Measurements from ENCODE around the gene PROB1. TPM values are rescaled to one million over a fixed set of nuclear protein-coding genes. Genes with fewer than 3 reads are reported as not detected.
A peak's percentile ranks its signal among the peaks of the same experiment; 100 is the strongest.

Gene PROB1
- total and polyA plus RNA-seq, 2 of the 13 experiments (the other 11 are each of a cell fraction or from before 2014, with no cell fraction given) = 0.69 to 1.1 TPM

DNA sequence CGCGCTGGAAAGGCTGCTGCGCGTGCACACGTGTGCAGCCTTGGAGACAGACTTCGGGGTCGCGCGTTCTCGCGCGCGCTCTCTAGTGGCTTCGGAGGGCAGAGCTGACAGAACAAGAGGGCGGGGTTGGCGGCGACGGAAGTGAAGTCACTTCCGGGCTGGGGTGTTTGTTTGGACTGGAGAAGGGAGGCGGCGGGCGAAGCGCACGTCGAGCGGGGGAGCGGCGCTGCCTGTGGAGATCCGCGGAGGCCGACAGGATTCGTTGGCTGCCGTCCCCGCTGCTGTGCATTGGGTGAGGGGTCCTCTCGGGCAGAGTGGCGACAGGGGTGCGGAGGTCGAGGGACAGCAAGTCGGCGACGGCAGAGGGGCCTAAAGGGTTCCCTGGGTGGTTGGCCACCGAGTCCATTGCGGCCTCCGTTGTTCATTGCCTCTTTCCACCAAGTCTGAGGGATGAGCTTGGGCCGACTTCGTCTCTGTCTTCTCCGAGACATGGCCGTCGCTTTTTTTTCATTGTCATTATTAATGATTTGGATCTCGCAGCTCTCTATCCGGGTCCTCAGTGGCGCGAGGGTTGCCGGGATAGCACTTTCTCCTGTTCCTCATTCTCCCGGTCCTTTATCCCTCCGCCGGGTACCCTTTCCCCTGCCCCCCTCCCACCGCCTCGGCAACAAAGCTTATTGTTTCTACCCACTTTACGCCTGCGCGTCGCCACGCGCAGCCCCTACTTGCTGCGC is 53.0 kb downstream of the PROB1 start, which contains the start of gene PAIP2 (continued):
- TF ChIP-seq, protein P1, sequence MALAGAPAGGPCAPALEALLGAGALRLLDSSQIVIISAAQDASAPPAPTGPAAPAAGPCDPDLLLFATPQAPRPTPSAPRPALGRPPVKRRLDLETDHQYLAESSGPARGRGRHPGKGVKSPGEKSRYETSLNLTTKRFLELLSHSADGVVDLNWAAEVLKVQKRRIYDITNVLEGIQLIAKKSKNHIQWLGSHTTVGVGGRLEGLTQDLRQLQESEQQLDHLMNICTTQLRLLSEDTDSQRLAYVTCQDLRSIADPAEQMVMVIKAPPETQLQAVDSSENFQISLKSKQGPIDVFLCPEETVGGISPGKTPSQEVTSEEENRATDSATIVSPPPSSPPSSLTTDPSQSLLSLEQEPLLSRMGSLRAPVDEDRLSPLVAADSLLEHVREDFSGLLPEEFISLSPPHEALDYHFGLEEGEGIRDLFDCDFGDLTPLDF (CRISPR knock-in tag; IDR thresholded peaks at IDR 0.05) = peak; percentile 62; the same call in 1 of the 2 replicates
- TF ChIP-seq ZNF589 (CRISPR knock-in tag; conservative IDR thresholded peaks at IDR 0.05) (peak; percentile 78; the same call in 1 of the 2 replicates), ZNF569 (CRISPR knock-in tag; IDR thresholded peaks at IDR 0.05; ENCODE audit: borderline replicate concordance) (no peak), POLR2G (IDR thresholded peaks at IDR 0.05; ENCODE audit: low read depth, low read length) (peak; percentile 91), ZNF382 (CRISPR knock-in tag; IDR thresholded peaks at IDR 0.05; ENCODE audit: borderline replicate concordance) (no peak), SMC3 (IDR thresholded peaks at IDR 0.05; ENCODE audit: low read length) (no peak), HDAC1 (CRISPR knock-in tag; IDR thresholded peaks at IDR 0.05) (peak; percentile 71), ZNF792 (CRISPR knock-in tag; IDR thresholded peaks at IDR 0.05) (peak; percentile 65; the same call in 1 of the 2 replicates), SRY (CRISPR knock-in tag; IDR thresholded peaks at IDR 0.05) (peak; percentile 92), ELF3 (CRISPR knock-in tag; IDR thresholded peaks at IDR 0.05) (peak; percentile 47; the same call in 1 of the 2 replicates), ZIK1 (CRISPR knock-in tag; IDR thresholded peaks at IDR 0.05; ENCODE audit: borderline replicate concordance, low read depth) (peak; percentile 48; the same call in 1 of the 2 replicates), NRL (CRISPR knock-in tag; IDR thresholded peaks at IDR 0.05; ENCODE audit: borderline replicate concordance) (peak; percentile 62; the same call in 1 of the 2 replicates), KLF15 (CRISPR knock-in tag; IDR thresholded peaks at IDR 0.05; ENCODE audit: borderline replicate concordance) (peak; percentile 67; the same call in 1 of the 2 replicates), SP2 (CRISPR knock-in tag; IDR thresholded peaks at IDR 0.05) (peak; percentile 73), FOXK2 (IDR thresholded peaks at IDR 0.05) (0 out of 2 replicates have a peak, but pooled peaks have one; percentile 12), KLF13 (CRISPR knock-in tag; IDR thresholded peaks at IDR 0.05) (no peak; the same call in 1 of the 2 replicates), ZNF33A (CRISPR knock-in tag; IDR thresholded peaks at IDR 0.05; ENCODE audit: borderline replicate concordance) (no peak), DNMT1 (CRISPR knock-in tag; IDR thresholded peaks at IDR 0.05) (no peak; the same call in 1 of the 2 replicates), RBM22 (optimal IDR thresholded peaks at IDR 0.05; ENCODE audit: low read length) (peak; percentile 26)
- TF ChIP-seq, protein P2, sequence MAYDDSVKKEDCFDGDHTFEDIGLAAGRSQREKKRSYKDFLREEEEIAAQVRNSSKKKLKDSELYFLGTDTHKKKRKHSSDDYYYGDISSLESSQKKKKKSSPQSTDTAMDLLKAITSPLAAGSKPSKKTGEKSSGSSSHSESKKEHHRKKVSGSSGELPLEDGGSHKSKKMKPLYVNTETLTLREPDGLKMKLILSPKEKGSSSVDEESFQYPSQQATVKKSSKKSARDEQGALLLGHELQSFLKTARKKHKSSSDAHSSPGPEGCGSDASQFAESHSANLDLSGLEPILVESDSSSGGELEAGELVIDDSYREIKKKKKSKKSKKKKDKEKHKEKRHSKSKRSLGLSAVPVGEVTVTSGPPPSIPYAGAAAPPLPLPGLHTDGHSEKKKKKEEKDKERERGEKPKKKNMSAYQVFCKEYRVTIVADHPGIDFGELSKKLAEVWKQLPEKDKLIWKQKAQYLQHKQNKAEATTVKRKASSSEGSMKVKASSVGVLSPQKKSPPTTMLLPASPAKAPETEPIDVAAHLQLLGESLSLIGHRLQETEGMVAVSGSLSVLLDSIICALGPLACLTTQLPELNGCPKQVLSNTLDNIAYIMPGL (CRISPR knock-in tag; IDR thresholded peaks at IDR 0.05; ENCODE audit: borderline replicate concordance in 1 of 2, low read depth in 1 of 2) = peak; percentile 88 to 95
- TF ChIP-seq, protein P3, sequence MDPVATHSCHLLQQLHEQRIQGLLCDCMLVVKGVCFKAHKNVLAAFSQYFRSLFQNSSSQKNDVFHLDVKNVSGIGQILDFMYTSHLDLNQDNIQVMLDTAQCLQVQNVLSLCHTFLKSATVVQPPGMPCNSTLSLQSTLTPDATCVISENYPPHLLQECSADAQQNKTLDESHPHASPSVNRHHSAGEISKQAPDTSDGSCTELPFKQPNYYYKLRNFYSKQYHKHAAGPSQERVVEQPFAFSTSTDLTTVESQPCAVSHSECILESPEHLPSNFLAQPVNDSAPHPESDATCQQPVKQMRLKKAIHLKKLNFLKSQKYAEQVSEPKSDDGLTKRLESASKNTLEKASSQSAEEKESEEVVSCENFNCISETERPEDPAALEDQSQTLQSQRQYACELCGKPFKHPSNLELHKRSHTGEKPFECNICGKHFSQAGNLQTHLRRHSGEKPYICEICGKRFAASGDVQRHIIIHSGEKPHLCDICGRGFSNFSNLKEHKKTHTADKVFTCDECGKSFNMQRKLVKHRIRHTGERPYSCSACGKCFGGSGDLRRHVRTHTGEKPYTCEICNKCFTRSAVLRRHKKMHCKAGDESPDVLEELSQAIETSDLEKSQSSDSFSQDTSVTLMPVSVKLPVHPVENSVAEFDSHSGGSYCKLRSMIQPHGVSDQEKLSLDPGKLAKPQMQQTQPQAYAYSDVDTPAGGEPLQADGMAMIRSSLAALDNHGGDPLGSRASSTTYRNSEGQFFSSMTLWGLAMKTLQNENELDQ (CRISPR knock-in tag; IDR thresholded peaks at IDR 0.05; ENCODE audit: borderline replicate concordance) = no peak
- TF ChIP-seq, protein P4, sequence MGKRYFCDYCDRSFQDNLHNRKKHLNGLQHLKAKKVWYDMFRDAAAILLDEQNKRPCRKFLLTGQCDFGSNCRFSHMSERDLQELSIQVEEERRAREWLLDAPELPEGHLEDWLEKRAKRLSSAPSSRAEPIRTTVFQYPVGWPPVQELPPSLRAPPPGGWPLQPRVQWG (CRISPR knock-in tag; IDR thresholded peaks at IDR 0.05; ENCODE audit: borderline replicate concordance, low read depth) = no peak
- TF ChIP-seq, protein P5, sequence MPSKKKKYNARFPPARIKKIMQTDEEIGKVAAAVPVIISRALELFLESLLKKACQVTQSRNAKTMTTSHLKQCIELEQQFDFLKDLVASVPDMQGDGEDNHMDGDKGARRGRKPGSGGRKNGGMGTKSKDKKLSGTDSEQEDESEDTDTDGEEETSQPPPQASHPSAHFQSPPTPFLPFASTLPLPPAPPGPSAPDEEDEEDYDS (CRISPR knock-in tag; IDR thresholded peaks at IDR 0.05) = peak; percentile 83
